GM18873 (cell line): Measurements from ENCODE around the gene CYFIP1.

ENCODE experiments used
- ATAC-seq: cut with Tn5 transposase; IDR thresholded peaks from one replicate; pipeline ENCODE4 v1.9.1; 2021; ENCODE audit warnings: mild to moderate bottlenecking, moderate library complexity, moderate number of reproducible peaks; ENCODE audit not compliant: unreplicated experiment, low FRiP score

CYFIP1 gene

GRCh38 chr15:22969489-22969888 is 10.7 kb downstream of the CYFIP1 start:
- no peak for ATAC-seq

GRCh38 chr15:22968366-22968765 is 11.8 kb downstream of the CYFIP1 start:
- no peak for ATAC-seq

GRCh38 chr15:22967084-22967770 is 12.9 kb downstream of the CYFIP1 start:
- ATAC-seq: no peak

GRCh38 chr15:22966321-22967083 is 13.7 kb downstream of the CYFIP1 start:
- no peak for ATAC-seq

GRCh38 chr15:22963641-22964040 is 16.5 kb downstream of the CYFIP1 start:
- ATAC-seq: no peak

GRCh38 chr15:22962611-22963010 is 17.6 kb downstream of the CYFIP1 start:
- ATAC-seq: no peak

GRCh38 chr15:22961762-22962161 is 18.4 kb downstream of the CYFIP1 start:
- no peak for ATAC-seq

GRCh38 chr15:22960556-22960955 is 19.6 kb downstream of the CYFIP1 start:
- no peak for ATAC-seq

- no peak for ATAC-seq
Observed at GRCh38 chr15:22960126-22960525, 20.0 kb downstream of the CYFIP1 start.

GRCh38 chr15:22959321-22960101 is 20.7 kb downstream of the CYFIP1 start:
- no peak for ATAC-seq

GRCh38 chr15:22958487-22959280 is 21.5 kb downstream of the CYFIP1 start:
- ATAC-seq: no peak

- no peak for ATAC-seq
Observed at GRCh38 chr15:22956978-22957260, 23.2 kb downstream of the CYFIP1 start.

GRCh38 chr15:22956257-22956977 is 23.8 kb downstream of the CYFIP1 start:
- no peak for ATAC-seq

- no peak for ATAC-seq
Observed at GRCh38 chr15:22955544-22956119, 24.5 kb downstream of the CYFIP1 start.

- no peak for ATAC-seq
Observed at GRCh38 chr15:22954798-22955543, 25.2 kb downstream of the CYFIP1 start.

- ATAC-seq: no peak
Observed at GRCh38 chr15:22954326-22954725, 25.8 kb downstream of the CYFIP1 start.

GRCh38 chr15:22952796-22953579 is 27.2 kb downstream of the CYFIP1 start:
- ATAC-seq: no peak
